SH-SY5Y (cell line): ENCODE results near the gene SEMA6B.

Source experiments
- GATA2 ChIP-seq: IDR thresholded peaks from 2 replicates; pipeline ENCODE4 v1.6.1; 2011; ENCODE audit warnings: mild to moderate bottlenecking, low read depth, low read length
- GATA3 ChIP-seq: IDR thresholded peaks from 2 replicates; pipeline ENCODE4 v1.6.1; 2011; ENCODE audit warnings: low read depth, mild to moderate bottlenecking, low read length, moderate library complexity

DNA sequence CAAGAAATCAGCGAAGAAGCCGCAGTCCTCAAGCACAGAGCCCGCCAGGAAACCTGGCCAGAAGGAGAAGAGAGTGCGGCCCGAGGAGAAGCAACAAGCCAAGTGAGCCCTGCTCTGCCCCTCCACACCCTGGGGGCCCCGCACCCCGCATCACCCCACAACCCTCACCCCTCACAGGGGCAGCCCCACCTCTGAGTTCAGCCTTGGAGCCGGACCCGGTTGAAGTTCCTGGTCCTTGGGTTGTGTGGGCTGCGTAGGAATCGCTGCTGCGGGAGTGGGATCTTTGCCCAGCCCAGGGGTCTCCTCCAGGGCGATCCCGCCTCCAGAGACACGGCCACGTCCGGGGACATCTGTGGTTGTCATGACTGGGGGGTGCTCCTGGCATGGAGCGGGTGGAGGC, 63.2 kb downstream of the SEMA6B start:
- TF ChIP-seq GATA3 = no peak
- no peak for TF ChIP-seq GATA2
